ENCODE results near the gene SWT1.
"Not testable (repeated sequence)": the region's sequence is repeated elsewhere in the genome, so short reads cannot be mapped to it uniquely, and the experiment has no call there.

The SWT1 gene

DNA sequence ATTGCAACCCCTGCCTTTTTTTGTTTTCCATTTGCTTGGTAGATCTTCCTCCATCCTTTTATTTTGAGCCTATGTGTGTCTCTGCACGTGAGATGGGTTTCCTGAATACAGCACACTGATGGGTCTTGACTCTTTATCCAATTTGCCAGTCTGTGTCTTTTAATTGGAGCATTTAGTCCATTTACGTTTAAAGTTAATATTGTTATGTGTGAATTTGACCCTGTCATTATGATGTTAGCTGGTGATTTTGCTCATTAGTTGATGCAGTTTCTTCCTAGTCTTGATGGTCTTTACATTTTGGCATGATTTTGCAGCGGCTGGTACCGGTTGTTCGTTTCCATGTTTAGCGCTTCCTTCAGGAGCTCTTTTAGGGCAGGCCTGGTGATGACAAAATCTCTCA, 98.6 kb downstream of the SWT1 start:
- H3K9me3 Mint-ChIP-seq, result peaks cover 14% of the 10 kb centered on the region
- peaks cover 27% of the 10 kb centered on the region for H3K4me1 Mint-ChIP-seq
- H3K36me3 Mint-ChIP-seq, H3K27ac Mint-ChIP-seq, H3K4me3 Mint-ChIP-seq, H3K27me3 Mint-ChIP-seq: not testable (repeated sequence)

DNA sequence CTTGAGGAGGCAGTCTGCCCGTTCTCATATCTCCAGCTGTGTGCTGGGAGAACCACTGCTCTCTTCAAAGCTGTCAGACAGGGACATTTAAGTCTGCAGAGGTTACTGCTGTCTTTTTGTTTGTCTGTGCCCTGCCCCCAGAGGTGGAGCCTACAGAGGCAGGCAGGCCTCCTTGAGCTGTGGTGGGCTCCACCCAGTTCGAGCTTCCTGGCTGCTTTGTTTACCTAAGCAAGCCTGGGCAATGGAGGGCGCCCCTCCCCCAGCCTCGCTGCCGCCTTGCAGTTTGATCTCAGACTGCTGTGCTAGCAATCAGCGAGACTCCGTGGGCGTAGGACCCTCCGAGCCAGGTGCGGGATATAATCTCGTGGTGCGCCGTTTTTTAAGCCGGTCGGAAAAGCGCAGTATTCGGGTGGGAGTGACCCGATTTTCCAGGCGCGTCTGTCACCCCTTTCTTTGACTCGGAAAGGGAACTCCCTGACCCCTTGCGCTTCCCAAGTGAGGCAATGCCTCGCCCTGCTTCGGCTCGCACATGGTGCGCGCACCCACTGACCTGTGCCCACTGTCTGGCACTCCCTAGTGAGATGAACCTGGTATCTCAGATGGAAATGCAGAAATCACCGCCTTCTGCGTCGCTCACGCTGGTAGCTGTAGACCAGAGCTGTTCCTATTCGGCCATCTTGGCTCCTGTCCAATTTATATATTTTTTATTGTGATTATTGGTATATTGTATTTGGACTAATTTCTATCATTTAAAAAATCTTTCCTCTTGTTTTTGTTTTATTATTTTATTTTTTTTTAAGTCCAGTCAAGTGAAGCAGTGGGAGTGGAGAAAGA, 100.4 kb downstream of the SWT1 start:
- Mint-ChIP-seq H3K9me3 (peaks cover 14% of the 10 kb centered on the region), H3K4me1 (peaks cover 24% of the 10 kb centered on the region), H3K27ac (peak overlapping the region; percentile 30)
- not testable (repeated sequence) for H3K27me3 Mint-ChIP-seq, H3K4me3 Mint-ChIP-seq, H3K36me3 Mint-ChIP-seq

- H3K4me1 Mint-ChIP-seq, result peaks cover 24% of the 10 kb centered on the region
- H3K9me3 Mint-ChIP-seq, result peaks cover 14% of the 10 kb centered on the region
- H3K27ac Mint-ChIP-seq, result no peak overlapping the region
- H3K4me3 Mint-ChIP-seq, result no peak overlapping the region
- no peaks in the 10 kb centered on the region for H3K27me3 Mint-ChIP-seq
- H3K36me3 Mint-ChIP-seq, result peaks cover 10% of the 10 kb centered on the region
These were observed 100.9 kb downstream of the SWT1 start for GRCh38 chr1:185257950-185258208.

GRCh38 chr1:185258676-185259075, 101.7 kb downstream of the SWT1 start:
- peaks cover 10% of the 10 kb centered on the region for H3K36me3 Mint-ChIP-seq
- H3K27ac Mint-ChIP-seq, result no peak overlapping the region
- no peak overlapping the region for H3K4me3 Mint-ChIP-seq
- H3K27me3 Mint-ChIP-seq, result no peaks in the 10 kb centered on the region
- peaks cover 24% of the 10 kb centered on the region for H3K4me1 Mint-ChIP-seq
- H3K9me3 Mint-ChIP-seq, result peaks cover 14% of the 10 kb centered on the region

DNA sequence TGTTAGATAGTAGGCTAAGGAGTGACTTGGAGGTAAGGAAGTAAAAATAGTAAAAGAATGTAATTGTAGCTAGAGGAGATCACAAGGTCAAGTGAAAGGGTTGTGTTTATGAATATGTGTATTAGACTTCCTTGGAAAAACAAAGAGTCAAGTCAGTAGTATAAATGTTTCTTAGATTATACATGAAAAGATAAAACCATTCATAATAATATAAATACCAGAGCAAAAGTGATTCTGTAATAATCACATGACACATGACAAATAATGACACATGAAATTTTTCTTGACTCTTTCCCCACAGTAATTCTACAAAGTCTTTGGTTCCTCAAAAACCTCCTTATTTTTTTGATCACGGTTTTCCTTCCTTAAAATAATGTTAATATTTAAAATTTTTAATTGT, 103.6 kb downstream of the SWT1 start:
- Mint-ChIP-seq H3K4me3 (no peak overlapping the region), H3K4me1 (peaks cover 24% of the 10 kb centered on the region), H3K27ac (no peak overlapping the region), H3K27me3 (no peaks in the 10 kb centered on the region), H3K36me3 (peaks cover 9% of the 10 kb centered on the region), H3K9me3 (peaks cover 14% of the 10 kb centered on the region)

DNA sequence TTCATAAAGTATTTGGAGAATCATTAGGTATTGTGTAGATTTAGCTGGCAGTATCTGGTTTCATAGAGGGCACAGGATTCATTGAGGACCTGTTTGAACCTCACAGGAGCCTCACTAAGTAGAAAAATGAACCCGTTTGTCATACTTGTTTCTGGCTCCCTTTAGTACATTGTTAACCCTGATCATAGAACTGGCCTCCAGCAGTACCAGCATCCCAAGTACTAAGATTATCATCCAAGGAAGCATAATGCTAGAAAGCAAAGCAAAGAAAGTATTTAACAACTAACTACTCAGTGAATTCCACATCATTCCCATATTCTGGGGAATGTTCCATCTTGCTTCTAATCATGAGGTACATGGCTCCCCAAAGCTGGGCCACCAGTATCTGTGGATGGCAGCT, 105.2 kb downstream of the SWT1 start:
- Mint-ChIP-seq H3K4me1 (peaks cover 19% of the 10 kb centered on the region), H3K9me3 (peaks cover 14% of the 10 kb centered on the region), H3K27ac (no peak overlapping the region), H3K36me3 (peaks cover 8% of the 10 kb centered on the region), H3K27me3 (no peaks in the 10 kb centered on the region), H3K4me3 (no peak overlapping the region)

GRCh38 chr1:185263292-185263691, 106.3 kb downstream of the SWT1 start:
- Mint-ChIP-seq H3K27ac (no peak overlapping the region), H3K4me1 (peaks cover 9% of the 10 kb centered on the region), H3K4me3 (no peak overlapping the region), H3K9me3 (peaks cover 14% of the 10 kb centered on the region), H3K27me3 (no peaks in the 10 kb centered on the region), H3K36me3 (peaks cover 8% of the 10 kb centered on the region)

GRCh38 chr1:185263780-185264179, 106.8 kb downstream of the SWT1 start:
- H3K9me3 Mint-ChIP-seq, result peaks cover 14% of the 10 kb centered on the region
- no peak overlapping the region for H3K27ac Mint-ChIP-seq
- H3K36me3 Mint-ChIP-seq, result peaks cover 8% of the 10 kb centered on the region
- no peak overlapping the region for H3K4me3 Mint-ChIP-seq
- H3K27me3 Mint-ChIP-seq, result no peaks in the 10 kb centered on the region
- peaks cover 4% of the 10 kb centered on the region for H3K4me1 Mint-ChIP-seq

DNA sequence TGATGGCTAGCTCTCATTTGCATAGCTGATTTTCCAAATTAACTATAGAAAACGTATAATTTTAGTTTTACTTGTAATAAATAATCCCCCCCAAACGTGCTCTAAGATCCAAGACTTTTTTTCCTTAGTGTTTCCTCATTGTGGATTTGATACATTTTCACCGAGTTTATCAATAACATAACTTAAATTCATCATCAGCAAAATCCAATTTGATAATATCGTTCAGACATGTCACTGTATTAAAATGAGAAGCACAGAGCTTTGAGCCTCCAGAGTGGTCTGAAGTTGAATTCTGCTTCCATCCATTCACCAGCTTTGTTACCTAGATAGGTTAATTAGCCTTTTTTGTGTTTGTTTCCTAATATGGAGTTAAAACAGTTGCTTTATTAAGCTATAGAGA, 108.3 kb downstream of the SWT1 start:
- Mint-ChIP-seq H3K4me1 (no peaks in the 10 kb centered on the region), H3K36me3 (peaks cover 8% of the 10 kb centered on the region), H3K27me3 (no peaks in the 10 kb centered on the region), H3K9me3 (peaks cover 2% of the 10 kb centered on the region), H3K4me3 (no peak overlapping the region), H3K27ac (no peak overlapping the region)

- no peak overlapping the region for H3K4me3 Mint-ChIP-seq
- no peaks in the 10 kb centered on the region for H3K9me3 Mint-ChIP-seq
- H3K27me3 Mint-ChIP-seq, result no peaks in the 10 kb centered on the region
- no peak overlapping the region for H3K27ac Mint-ChIP-seq
- no peaks in the 10 kb centered on the region for H3K4me1 Mint-ChIP-seq
- H3K36me3 Mint-ChIP-seq, result peaks cover 5% of the 10 kb centered on the region
These were observed 110.3 kb downstream of the SWT1 start for GRCh38 chr1:185267301-185267700.

- no peaks in the 10 kb centered on the region for H3K9me3 Mint-ChIP-seq
- no peaks in the 10 kb centered on the region for H3K27me3 Mint-ChIP-seq
- no peak overlapping the region for H3K4me3 Mint-ChIP-seq
- H3K4me1 Mint-ChIP-seq, result no peaks in the 10 kb centered on the region
- peaks cover 5% of the 10 kb centered on the region for H3K36me3 Mint-ChIP-seq
- no peak overlapping the region for H3K27ac Mint-ChIP-seq
These were observed 110.7 kb downstream of the SWT1 start for GRCh38 chr1:185267701-185268100.

DNA sequence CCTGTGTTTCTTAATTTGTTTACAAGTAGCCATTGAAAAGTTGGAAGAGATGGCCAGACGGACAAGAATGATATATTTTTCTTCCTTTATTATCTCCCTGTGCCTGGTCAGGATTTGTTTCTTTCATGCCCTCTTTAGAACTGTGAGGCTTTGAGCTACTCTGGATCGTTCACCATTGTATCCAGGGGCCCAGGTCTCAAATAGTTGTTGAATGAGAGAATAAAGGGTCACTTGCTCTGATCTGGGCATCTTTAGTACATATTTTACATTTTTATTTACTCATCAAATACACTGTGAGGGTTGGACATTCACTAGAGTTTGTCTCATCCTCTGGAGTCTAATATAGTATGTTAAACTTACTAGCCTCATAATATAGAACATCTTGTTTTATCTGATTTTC, 111.4 kb downstream of the SWT1 start:
- Mint-ChIP-seq H3K36me3 (peaks cover 5% of the 10 kb centered on the region), H3K27ac (no peak overlapping the region), H3K4me3 (no peak overlapping the region), H3K27me3 (no peaks in the 10 kb centered on the region), H3K4me1 (no peaks in the 10 kb centered on the region), H3K9me3 (no peaks in the 10 kb centered on the region)

- Mint-ChIP-seq H3K4me3 (no peak overlapping the region), H3K9me3 (no peaks in the 10 kb centered on the region), H3K36me3 (peaks cover 2% of the 10 kb centered on the region), H3K4me1 (no peaks in the 10 kb centered on the region), H3K27ac (no peak overlapping the region), H3K27me3 (no peaks in the 10 kb centered on the region)
These were observed 115.0 kb downstream of the SWT1 start for GRCh38 chr1:185271921-185272320.

DNA sequence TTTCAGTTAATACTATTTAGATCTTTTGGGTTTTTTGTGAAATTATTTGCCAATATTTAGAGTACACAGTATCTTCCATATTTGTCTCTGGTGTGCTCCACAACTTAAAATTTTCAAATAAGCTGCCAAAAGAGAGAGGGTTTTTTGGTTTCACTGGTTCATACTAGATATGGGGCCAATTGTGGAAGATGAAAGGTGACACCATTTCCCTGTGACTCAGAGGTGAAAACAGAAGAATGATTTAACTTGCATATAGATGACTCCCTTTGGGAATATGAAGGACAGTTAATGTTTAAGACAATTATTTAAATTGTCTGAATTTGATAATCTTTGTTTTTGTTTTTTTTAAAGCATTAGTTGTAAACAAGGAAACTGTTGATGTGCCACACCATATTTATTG, 122.6 kb downstream of the SWT1 start:
- H3K4me3 Mint-ChIP-seq, result no peak overlapping the region

DNA sequence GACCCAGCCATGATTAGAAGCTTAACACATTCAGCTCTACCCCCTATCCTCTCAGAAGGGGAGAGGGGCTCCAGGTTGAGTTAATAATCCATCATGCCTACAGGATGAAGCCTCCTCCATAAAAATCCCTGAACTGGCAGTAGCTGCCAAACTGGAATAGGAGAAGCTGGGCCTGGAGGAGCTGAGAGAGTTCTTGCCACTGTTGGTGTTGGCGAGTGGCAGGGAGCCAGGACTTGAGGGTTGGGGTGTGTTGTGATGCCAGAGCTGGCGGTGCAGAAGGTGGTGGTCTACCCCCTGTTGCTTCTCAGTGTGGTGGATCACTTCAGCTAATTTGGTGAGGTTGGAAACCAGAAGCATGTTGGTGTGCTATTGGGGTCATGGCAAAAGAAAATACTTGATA, 123.6 kb downstream of the SWT1 start:
- peaks cover 13% of the 10 kb centered on the region for H3K9me3 Mint-ChIP-seq
- H3K27me3 Mint-ChIP-seq, result no peaks in the 10 kb centered on the region
- H3K36me3 Mint-ChIP-seq, result peaks cover 19% of the 10 kb centered on the region
- peak overlapping the region; percentile 74 for H3K4me3 Mint-ChIP-seq
- peaks cover 66% of the 10 kb centered on the region for H3K4me1 Mint-ChIP-seq
- H3K27ac Mint-ChIP-seq, result no peak overlapping the region

More for the DNA sequence above, 122.6 kb downstream of the SWT1 start:
- Mint-ChIP-seq H3K27me3 (no peaks in the 10 kb centered on the region), H3K4me1 (peaks cover 56% of the 10 kb centered on the region), H3K27ac (no peak overlapping the region), H3K36me3 (peaks cover 17% of the 10 kb centered on the region), H3K9me3 (peaks cover 13% of the 10 kb centered on the region)

GRCh38 chr1:185281245-185281644, 124.3 kb downstream of the SWT1 start:
- peaks cover 70% of the 10 kb centered on the region for H3K4me1 Mint-ChIP-seq
- no peaks in the 10 kb centered on the region for H3K27me3 Mint-ChIP-seq
- H3K4me3 Mint-ChIP-seq, result peak overlapping the region; percentile 74
- H3K27ac Mint-ChIP-seq, result peak overlapping the region; percentile 97
- H3K36me3 Mint-ChIP-seq, result peaks cover 19% of the 10 kb centered on the region
- peaks cover 13% of the 10 kb centered on the region for H3K9me3 Mint-ChIP-seq

GRCh38 chr1:185284116-185284515, 127.1 kb downstream of the SWT1 start:
- Mint-ChIP-seq H3K27ac (no peak overlapping the region), H3K4me1 (peaks cover 84% of the 10 kb centered on the region), H3K4me3 (no peak overlapping the region), H3K27me3 (no peaks in the 10 kb centered on the region), H3K36me3 (peaks cover 17% of the 10 kb centered on the region), H3K9me3 (peaks cover 10% of the 10 kb centered on the region)

Measured in activated naive CD4-positive, alpha-beta T cell treated with anti-CD3 and anti-CD28 coated beads, Interleukin-2, amount 50 U/mL, for 24 hours (primary cell).